ENCODE data around the gene TLR9. TPM values are rescaled to one million over a fixed set of nuclear protein-coding genes. Genes with fewer than 3 reads are reported as not detected.
A peak's percentile ranks its signal among the peaks of the same experiment; 100 is the strongest.

TLR9 gene
- total and polyA plus RNA-seq, 9 of the 15 experiments (the other 6 are each of a cell fraction or from before 2014, with no cell fraction given): not detected

DNA sequence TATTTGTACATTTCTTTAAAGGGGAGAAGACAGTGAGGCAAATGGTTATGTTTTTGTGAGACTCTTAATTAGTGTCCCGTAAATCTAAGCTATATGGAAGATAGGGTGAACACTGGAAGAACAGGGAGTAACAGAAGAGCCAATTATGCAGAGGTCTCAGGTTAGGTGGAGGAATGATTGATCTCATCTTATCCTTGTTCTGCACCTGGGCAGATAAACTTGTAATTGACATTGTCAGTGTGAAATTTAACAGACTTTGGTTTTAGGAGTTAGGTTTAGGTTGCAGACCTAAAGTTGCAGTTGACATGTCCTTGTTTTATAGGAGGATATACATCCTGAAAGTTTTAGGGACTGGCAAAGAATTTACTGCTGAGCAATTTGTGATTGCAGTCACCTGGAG is 16.6 kb upstream of the TLR9 start (continued):
- TF ChIP-seq HNRNPK (IDR thresholded peaks at IDR 0.05; ENCODE audit: low read depth, low read length, poor library complexity, severe bottlenecking) (no peak), ZNF764 (CRISPR knock-in tag; IDR thresholded peaks at IDR 0.05; ENCODE audit: low read depth) (no peak), TRIM24 (IDR thresholded peaks at IDR 0.05) (no peak)

DNA sequence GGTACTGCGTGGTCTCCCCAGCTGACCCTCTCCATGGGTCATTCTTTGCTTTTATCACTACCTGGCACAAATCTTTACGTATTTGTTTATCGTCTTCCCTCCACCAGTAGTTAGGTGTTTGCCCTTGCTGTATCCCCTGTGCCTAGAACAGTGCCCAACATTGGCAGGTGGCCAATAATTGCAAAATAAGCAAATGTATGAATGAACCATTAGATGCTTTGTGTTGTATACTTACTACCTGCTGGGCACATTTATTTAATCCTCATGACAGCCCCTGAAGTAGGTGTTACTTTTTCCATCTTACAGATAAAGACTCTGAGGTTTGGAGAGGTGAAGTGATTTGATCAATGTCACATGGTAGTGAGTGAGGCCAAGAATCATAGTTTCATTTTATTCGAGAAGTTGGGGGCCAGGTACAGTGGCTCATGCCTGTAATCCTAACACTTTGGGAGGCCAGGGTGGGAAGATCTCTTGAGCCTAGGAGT is 15.5 kb upstream of the TLR9 start:
- Histone ChIP-seq H3K9me3 (replicated peaks; ENCODE audit: control insufficient read depth, insufficient read depth, low read depth, low read length) (no peaks in the 10 kb centered on the region), H3K9ac (ENCODE audit: insufficient read depth in 1 of 2, low read depth in 2 of 2, low read length in 2 of 2) (peak overlapping the region in 1 of 2 experiments; percentile 77; a peak in 1 of 4 replicates), H3K4me3 (no peak overlapping the region), H3K36me3 (ENCODE audit: control insufficient read depth, insufficient read depth, low read length) (peaks cover 3% of the 10 kb centered on the region; the same call in 1 of the 3 replicates), H4K20me1 (replicated peaks; ENCODE audit: control insufficient read depth, insufficient read depth, low read length) (no peaks in the 10 kb centered on the region), H3K27me3 (ENCODE audit: control insufficient read depth in 2 of 2, insufficient read depth in 2 of 2, low read length in 2 of 2) (no peaks in the 10 kb centered on the region), H3K27ac (ENCODE audit: extremely low read depth, low read depth, low read length) (no peak overlapping the region; the same call in 1 of the 3 replicates), H3K9me1 (ENCODE audit: control insufficient read depth, insufficient read depth, low read length) (no peaks in the 10 kb centered on the region), H3K4me1 (replicated peaks in 1 of 2; ENCODE audit: control insufficient read depth in 2 of 2, insufficient read depth in 2 of 2, low read length in 2 of 2) (peaks cover 44 to 46% of the 10 kb centered on the region in 2 experiments), H3K79me2 (ENCODE audit: control insufficient read depth, insufficient read depth, low read length) (peaks cover 45% of the 10 kb centered on the region), H2AFZ (ENCODE audit: low read depth, low read length) (no peak overlapping the region), H3K4me2 (ENCODE audit: insufficient read depth, low read length) (peak overlapping the region; percentile 98; the same call in 1 of the 2 replicates)
- BruUV-seq (replicated peaks): no TSS peak
- TF ChIP-seq, protein P1, sequence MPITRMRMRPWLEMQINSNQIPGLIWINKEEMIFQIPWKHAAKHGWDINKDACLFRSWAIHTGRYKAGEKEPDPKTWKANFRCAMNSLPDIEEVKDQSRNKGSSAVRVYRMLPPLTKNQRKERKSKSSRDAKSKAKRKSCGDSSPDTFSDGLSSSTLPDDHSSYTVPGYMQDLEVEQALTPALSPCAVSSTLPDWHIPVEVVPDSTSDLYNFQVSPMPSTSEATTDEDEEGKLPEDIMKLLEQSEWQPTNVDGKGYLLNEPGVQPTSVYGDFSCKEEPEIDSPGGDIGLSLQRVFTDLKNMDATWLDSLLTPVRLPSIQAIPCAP (CRISPR knock-in tag; IDR thresholded peaks at IDR 0.05; ENCODE audit: borderline replicate concordance): no peak
- TF ChIP-seq NFIC (IDR thresholded peaks at IDR 0.05): peak; percentile 95
- no peak for TF ChIP-seq SAFB (IDR thresholded peaks at IDR 0.05; ENCODE audit: borderline replicate concordance, low read depth, low read length)
- no peak for TF ChIP-seq NR2C2 (CRISPR knock-in tag; IDR thresholded peaks at IDR 0.05)
- TF ChIP-seq NR2C2 (tag; IDR thresholded peaks at IDR 0.05): peak; percentile 7; the same call in 1 of the 2 replicates
- 0 out of 2 replicates have a peak, but pooled peaks have one; percentile 21 for TF ChIP-seq ELF1 (tag; IDR thresholded peaks at IDR 0.05)
- TF ChIP-seq, protein P2, sequence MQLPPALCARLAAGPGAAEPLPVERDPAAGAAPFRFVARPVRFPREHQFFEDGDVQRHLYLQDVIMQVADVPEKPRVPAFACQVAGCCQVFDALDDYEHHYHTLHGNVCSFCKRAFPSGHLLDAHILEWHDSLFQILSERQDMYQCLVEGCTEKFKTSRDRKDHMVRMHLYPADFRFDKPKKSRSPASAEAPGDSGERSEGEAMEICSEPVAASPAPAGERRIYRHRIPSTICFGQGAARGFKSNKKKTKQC (CRISPR knock-in tag; IDR thresholded peaks at IDR 0.05): no peak
- 0 out of 2 replicates have a peak, but pooled peaks have one; percentile 19 for TF ChIP-seq ZNF311 (CRISPR knock-in tag; IDR thresholded peaks at IDR 0.05)
- TF ChIP-seq ZNF316 (IDR thresholded peaks at IDR 0.05): peak; percentile 36; the same call in 1 of the 2 replicates
- TF ChIP-seq MAFF (IDR thresholded peaks at IDR 0.05; ENCODE audit: low read length): 0 out of 2 replicates have a peak, but pooled peaks have one; percentile 3
- TF ChIP-seq C11orf30 (IDR thresholded peaks at IDR 0.05; ENCODE audit: low read depth): peak; percentile 65; the same call in 1 of the 2 replicates
- 0 out of 2 replicates have a peak, but pooled peaks have one; percentile 1 for TF ChIP-seq FOSL1 (tag; conservative IDR thresholded peaks at IDR 0.05)
- peak; percentile 49; the same call in 1 of the 2 replicates for TF ChIP-seq ZNF668 (CRISPR knock-in tag; IDR thresholded peaks at IDR 0.05)
- peak; percentile 69; the same call in 1 of the 2 replicates for TF ChIP-seq NFIX (CRISPR knock-in tag; IDR thresholded peaks at IDR 0.05; ENCODE audit: low read depth)
- TF ChIP-seq NRF1 (conservative IDR thresholded peaks at IDR 0.05 in 1 of 2, IDR thresholded peaks at IDR 0.05 in 1 of 2): peak in 1 of 2 experiments; percentile 3; a peak in 1 of 4 replicates
- TF ChIP-seq ESRRA (IDR thresholded peaks at IDR 0.05; ENCODE audit: borderline replicate concordance, low read depth): 0 out of 2 replicates have a peak, but pooled peaks have one; percentile 2
- FAIRE-seq: no peak
- ChIA-PET POLR2A (interaction anchor here (0.7 to 1.4 kb wide), 10 partner anchors 8 to 340 kb away, joined by 3 to 10 read pairs (median 4); partner anchors contain the start of gene WDR82), CTCF (ENCODE audit: low intra/inter-chr PET ratio) (interaction anchor here (0.5 kb wide), 1 partner anchor 145 kb away, joined by 3 read pairs; no protein-coding TSS in a partner anchor)
- ATAC-seq: no peak
- 42% methylated on average over 4 of the region's 4 CpGs for WGBS (ENCODE audit: insufficient coverage, low coverage, missing lambda C conversion rate)
- in situ Hi-C loops (cut with MboI): no loop called here
- intact Hi-C loops (cut with micrococcal nuclease): loop anchor here (1.0 kb wide), 1 partner anchor 37 kb away; the partner anchor contains the start of gene WDR82
- DNase-seq (ENCODE audit: extremely low read depth in 1 of 4, low spot score in 3 of 4): no peak

All from K562 (cell line).